Limb (tissue), 2 donors: ENCODE results near the gene LENEP.

Experiments
- DNase-seq, 2 donors: peaks; one replicate each; pipeline ENCODE4 v3.0.0-alpha.2; 2016; ENCODE audit errors: extremely low spot score in 2 of 2

The LENEP gene

GRCh38 chr1:155026154-155026553 is 32.8 kb downstream of the LENEP start:
- no peak for DNase-seq

DNA sequence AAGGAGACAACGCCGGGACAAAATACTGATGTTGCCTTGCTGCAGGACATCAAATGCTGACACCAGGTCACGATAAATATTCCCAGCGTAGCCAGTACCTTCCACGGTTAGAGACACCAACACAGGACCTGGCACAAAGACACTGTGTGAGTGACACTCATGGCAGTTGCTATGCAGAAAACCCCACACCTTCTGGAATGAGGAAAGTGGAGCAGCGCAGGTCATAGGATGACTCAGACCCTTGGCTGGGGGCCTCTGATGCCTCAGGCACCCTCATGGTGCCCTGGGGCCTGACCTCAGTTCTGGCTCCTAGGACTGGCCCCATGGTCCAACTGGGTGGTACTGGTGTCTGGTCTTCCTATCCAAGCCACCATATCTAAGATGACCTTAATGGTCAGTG is 33.2 kb downstream of the LENEP start:
- no peak for DNase-seq

DNA sequence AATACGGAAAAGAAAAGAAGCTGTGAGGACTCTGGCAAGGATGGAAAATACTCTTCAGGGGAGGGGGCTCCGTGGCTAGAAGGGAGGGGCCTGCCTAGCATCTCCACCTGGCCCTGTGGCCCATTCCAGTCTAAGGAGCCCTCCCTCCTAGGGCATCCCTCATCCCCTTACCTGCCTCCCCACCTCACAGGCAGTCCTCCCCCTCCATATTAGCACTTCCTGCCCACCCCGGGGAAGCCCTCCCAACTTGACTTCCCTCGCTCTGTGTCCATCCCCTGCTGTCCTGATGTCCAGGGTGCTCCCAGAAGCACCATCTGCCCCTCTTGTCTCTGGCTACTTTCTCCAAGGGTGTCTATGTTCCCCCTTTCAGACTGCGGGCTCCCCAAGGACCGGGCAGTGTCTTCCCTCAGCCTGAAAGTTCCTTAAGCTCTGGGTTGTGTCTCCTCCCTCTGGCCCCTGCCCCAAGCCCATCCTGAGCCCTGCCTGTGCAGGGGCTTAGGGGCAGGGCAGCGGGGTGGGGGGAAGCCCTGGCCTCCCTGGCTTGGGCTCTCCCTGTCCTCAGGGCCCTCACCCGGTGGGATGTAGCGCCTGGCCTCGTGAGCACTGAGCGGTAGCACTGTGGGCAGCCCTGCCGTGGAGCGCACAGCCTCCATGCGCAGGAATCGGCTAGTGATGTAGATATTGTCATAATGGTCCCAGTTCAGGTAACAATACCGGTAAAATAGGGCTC is 36.3 kb downstream of the LENEP start:
- no peak for DNase-seq

DNA sequence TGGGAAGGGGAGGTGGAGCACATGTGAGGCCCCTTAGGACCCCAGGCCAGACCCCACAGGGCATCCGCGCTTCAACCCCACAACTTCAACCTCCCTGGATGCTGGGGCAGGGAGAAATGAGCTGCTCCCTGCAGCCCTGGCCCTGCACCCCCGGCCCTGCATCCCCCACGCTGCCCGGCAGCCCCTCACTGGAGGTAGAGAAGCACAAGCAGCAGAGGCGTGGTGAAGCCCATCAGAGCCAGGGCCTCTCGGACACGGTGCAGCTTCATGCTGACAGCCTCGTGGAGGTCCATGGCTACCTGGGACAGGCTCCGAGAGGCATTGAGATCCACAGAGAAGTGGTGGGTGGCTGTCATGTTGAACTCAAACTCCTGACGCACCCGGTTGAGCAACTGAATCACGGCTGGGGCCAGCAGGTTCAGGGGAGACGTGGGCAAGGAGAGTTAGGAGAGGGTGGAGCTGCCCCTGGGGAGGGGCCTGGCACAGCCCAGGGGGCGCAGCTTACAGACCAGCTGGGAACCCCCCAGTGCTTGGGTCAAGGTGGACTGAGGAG is 36.9 kb downstream of the LENEP start:
- no peak for DNase-seq

GRCh38 chr1:155030899-155031298 is 37.5 kb downstream of the LENEP start:
- no peak for DNase-seq

GRCh38 chr1:155032886-155033285 is 39.5 kb downstream of the LENEP start:
- DNase-seq = no peak

GRCh38 chr1:155033524-155033923 is 40.1 kb downstream of the LENEP start, which contains the start of the genes DCST1 and DCST2:
DCST1 (plus strand) TSS chr1:155033824; CDS start chr1:155034037, 213 bp downstream.
DCST2 (minus strand) TSS chr1:155033781; CDS start chr1:155033701, 80 bp downstream.
- no peak for DNase-seq

DNA sequence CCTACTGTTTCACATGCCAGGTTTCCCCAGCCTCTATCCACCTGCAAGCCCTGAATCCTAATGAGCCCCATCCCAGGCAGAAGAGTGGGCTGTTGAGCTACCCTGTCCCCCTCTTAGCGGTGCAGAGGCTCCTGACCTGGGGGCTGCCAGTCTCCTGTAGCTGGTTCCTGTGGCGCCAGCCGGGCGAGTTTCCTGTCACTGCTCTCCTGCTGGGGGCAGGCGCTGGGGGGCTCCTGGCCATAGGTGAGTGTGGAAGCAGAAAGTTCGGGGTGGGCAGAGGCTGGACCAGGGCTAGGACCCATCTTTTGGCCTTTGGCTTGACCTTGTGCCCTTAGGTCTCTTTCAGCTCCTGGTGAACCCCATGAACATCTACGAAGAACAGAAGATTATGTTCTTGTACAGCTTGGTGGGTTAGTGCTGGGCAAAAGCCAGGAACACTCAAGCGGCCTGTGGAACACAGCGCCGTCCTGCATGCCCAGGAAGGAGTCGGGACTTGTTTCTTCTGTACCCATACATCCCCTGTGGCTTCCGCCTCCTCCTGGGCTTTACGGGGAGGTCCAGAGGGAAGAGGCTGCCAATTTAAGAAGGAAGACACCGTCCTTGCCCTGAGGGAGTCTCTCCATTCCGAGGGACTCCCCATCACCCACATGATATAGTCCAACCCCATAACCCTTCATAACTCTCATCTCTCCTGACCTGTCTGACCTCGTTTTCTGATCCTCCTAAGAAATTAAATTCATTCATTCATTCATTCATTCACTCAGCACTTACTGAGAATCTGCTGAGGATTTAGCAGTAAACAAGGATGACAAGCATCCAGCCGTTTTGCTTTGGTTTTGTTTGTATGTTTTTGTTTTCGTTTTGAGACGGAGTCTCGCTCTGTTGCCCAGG is 41.2 kb downstream of the LENEP start:
- no peak for DNase-seq

DNA sequence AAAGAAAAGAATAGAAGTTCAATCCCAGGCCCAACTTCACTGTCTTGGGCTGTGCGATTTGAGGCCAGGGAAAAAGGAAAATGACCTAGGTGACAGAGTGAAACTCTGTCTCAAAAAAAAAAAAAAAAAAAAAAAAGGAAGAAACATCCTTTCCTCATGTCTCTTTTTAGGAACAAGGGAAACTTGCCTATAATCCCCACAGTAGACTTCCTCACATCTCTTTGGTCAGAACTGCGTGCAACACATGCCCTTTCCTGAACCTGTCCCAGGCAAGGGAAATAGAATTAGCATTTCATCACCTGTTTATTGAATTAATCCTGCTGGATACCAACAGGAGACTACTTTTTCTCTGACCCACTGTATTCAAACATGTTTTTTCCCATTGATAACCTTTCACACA is 42.5 kb downstream of the LENEP start:
- DNase-seq = no peak

DNA sequence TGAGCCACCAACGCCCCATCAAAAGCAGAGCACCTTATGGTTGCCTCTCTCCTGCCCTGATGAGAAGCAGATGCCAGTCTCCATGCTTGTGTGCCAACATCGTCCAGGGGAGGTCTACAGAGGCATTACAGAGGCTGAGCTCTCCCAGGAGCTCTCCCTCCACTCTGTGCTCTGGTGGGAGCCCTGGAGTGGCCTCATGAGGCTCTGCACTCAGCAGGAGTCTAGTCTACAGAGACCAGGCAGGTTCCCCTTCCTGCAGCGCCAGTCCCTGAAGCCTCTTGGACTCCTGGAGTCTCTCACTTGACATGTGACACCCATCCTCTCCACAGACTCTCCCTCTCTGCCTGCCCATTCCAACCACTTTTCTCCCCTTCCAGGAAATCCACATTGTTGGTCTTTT is 43.7 kb downstream of the LENEP start:
- DNase-seq = no peak

- no peak for DNase-seq
Observed at GRCh38 chr1:155037851-155038441, 44.6 kb downstream of the LENEP start.

- no peak for DNase-seq
Observed at GRCh38 chr1:155038602-155039307, 45.4 kb downstream of the LENEP start.

DNA sequence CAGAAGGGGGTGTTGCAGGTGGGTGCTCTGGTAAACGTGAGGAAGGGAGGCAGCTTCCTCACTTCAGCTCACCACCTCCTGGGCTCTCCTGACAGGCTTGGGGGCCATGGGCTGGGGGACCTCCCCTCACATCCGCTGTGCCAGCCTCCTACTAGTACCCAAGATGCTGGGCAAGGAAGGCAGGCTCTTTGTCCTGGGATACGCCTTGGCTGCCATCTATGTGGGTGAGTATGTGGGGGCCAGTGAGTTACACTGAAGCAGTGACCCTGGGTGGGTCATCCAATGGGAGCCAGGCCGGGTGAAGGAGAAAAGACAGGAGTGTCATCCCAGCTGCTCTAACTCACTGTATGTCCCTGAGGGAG is 45.9 kb downstream of the LENEP start:
- DNase-seq = no peak

DNA sequence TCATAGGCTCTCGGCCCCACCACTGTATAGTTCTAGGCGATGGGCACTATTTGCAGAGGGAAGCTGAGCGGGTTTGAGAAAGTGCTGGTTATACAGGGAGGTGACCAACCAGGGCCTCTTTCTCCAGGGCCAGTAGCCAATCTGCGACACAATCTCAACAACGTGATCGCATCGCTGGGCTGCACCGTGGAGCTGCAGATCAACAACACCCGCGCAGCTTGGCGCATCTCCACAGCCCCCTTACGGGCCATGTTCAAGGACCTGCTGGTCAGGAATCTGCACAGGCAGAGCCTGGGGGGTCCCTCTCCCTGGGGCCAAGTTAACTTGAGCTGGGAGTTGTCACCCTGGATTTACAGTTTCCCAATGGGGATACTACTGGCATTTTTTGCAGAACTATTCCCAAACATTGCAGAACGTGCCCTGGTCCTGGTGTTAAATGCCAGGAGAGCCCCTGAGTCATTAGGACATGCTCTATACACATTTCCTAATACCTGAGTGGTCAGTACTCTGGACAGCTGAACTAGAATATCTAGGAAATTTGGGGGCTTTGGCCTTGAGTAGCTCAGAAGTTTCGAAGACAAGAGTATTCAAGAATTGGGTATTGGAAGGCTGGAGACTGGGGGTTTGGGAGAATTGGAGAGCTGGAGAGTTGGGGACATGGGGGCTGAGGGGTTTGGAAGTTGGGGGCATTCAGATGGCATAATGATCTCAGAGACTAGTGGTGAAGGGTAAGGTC is 47.1 kb downstream of the LENEP start:
- DNase-seq = no peak

DNA sequence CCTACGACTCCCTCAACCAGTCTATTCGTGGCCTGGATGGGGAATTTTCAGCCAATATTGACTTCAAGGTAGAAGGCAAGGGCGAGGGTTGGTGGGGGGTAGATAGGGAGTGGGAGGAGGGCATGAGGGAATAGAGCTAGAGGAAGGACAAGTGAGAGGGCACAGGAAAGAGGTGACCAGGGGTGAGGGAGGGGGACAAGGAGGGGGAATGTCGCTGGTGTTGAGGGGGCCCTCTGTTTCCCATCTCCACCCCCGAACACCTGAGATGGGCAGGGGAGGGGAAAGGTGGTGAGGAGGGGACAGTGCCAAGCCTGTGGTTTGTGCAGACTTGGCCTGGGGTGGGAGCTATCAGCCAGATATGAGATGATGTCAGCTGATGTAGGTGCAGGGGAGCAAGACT is 49.4 kb downstream of the LENEP start:
- no peak for DNase-seq

- DNase-seq = no peak
Observed at GRCh38 chr1:155043301-155043702, 49.9 kb downstream of the LENEP start.

DNA sequence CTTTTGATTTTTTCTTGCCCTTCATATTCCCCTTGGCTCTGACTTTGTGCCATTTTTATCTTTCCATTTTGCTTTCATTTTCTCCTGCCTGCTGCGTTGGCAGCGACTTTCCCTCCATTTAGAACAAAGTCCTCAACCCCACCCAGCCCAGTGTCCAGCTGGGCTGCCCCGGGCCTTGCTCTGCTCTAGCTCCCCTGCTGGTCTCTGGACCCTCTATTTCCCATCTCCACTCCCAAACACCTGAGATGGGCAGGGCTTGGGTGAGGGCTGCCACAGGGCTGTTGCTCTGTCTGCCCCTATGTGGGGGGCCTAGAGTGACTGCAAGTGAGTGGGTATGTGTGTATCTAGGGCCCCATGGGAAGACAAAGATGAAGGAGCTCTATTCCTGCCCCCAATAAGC is 50.4 kb downstream of the LENEP start:
- DNase-seq = no peak
